Measurements from ENCODE around the gene AMZ2.
A peak's percentile ranks its signal among the peaks of the same experiment; 100 is the strongest.
"Not testable (repeated sequence)": the region's sequence is repeated elsewhere in the genome, so short reads cannot be mapped to it uniquely, and the experiment has no call there.

Gene AMZ2, protein sequence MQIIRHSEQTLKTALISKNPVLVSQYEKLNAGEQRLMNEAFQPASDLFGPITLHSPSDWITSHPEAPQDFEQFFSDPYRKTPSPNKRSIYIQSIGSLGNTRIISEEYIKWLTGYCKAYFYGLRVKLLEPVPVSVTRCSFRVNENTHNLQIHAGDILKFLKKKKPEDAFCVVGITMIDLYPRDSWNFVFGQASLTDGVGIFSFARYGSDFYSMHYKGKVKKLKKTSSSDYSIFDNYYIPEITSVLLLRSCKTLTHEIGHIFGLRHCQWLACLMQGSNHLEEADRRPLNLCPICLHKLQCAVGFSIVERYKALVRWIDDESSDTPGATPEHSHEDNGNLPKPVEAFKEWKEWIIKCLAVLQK

GRCh38 chr17:68247445-68248198 is at the start of gene AMZ2:
Gene AMZ2, plus strand, starts transcription at chr17:68248043. Its CDS starts 2,145 bp downstream, at chr17:68250188.
- peak; percentile 98 for DNase-seq

- DNase-seq, result peak; percentile 51
These were observed 48.7 kb upstream of the AMZ2 start for GRCh38 chr17:68198931-68199836.

- no peak for DNase-seq
These were observed 47.8 kb upstream of the AMZ2 start for GRCh38 chr17:68199837-68200688.

- DNase-seq, result peak; percentile 74
These were observed 47.0 kb upstream of the AMZ2 start for GRCh38 chr17:68200689-68201417.

GRCh38 chr17:68201418-68201771 is 46.4 kb upstream of the AMZ2 start:
- not testable (repeated sequence) for DNase-seq

- DNase-seq, result not testable (repeated sequence)
These were observed 45.5 kb upstream of the AMZ2 start for GRCh38 chr17:68202321-68202720.

DNA sequence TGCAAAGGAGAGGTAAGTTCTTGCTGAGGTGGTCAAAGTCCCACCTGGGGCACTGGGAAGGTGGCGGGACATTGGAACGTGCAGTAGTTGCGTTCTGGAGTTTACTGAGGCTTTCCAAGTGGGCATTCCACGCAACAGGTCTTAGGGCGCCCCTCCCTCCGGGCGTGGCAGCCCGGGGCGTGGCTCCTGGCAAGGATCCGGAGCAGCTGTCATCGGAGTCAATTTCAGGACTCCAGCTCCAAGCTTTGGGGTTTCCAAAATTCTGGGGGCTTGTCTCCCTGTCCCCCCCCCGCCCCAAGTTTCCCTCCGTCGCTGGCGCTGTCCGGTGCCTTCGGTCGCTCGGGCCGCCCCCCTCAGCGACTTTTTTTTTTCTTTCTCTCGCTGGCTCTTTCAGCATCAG is 43.1 kb upstream of the AMZ2 start:
- no peak for DNase-seq

DNA sequence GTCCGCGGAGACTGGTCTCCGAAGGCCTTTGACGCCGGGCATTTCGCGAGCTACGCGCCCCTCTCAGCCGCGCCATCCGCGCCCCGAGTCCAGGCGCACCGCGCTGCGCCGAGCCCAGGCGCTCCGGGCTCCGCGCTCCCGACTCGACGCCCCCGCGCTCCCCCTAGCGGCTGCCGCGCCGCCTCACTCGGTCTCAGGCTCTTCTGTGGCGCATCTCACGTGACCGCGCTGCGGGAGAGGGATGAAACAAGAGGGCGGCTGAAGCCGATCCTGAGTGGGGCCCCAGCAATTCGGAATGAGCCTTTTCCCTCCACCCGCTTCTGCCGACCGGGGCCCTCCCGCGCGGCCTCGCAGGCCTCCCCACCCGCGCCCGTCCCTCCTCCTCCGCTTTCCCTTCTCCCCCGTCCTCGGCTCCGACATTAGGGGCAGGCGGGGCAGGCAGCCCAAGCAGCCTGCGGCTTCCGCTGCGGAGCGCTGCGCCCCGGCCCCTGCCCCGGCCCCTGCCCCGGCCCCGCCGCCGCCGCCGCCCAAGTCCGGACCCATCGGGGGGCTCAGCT is 42.5 kb upstream of the AMZ2 start:
- peak; percentile 93 for DNase-seq

- DNase-seq, result no peak
These were observed 41.8 kb upstream of the AMZ2 start for GRCh38 chr17:68205808-68206720.

DNA sequence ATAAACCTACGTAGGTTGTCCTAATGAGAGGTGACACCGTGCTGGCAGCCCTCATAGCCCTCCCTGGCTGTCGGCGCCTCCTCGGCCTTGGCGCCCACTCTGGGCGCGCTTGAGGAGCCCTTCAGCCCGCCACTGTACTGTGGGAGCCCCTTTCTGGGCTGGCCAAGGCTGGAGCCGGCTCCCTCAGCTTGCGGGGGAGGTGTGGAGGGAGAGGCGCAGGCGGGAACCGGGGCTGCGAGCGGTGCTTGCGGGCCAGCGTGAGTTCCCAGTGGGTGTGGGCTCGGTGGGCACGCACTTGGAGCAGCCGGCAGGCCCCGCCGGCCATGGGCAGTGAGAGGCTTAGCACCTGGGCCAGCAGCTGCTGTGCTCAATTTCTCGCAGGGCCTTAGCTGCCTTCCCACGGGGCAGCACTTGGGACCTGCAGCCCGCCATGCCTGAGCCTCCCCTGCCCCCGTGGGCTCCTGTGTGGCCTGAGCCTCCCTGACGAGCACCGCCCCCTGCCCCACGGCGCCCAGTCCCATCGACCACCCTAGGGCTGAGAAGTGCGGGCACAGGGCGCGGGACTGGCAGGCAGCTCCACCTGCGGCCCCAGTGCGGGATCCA is 40.1 kb upstream of the AMZ2 start:
- DNase-seq, result no peak

- not testable (repeated sequence) for DNase-seq
These were observed 39.2 kb upstream of the AMZ2 start for GRCh38 chr17:68208651-68209050.

- not testable (repeated sequence) for DNase-seq
These were observed 38.5 kb upstream of the AMZ2 start for GRCh38 chr17:68209191-68209900.

DNA sequence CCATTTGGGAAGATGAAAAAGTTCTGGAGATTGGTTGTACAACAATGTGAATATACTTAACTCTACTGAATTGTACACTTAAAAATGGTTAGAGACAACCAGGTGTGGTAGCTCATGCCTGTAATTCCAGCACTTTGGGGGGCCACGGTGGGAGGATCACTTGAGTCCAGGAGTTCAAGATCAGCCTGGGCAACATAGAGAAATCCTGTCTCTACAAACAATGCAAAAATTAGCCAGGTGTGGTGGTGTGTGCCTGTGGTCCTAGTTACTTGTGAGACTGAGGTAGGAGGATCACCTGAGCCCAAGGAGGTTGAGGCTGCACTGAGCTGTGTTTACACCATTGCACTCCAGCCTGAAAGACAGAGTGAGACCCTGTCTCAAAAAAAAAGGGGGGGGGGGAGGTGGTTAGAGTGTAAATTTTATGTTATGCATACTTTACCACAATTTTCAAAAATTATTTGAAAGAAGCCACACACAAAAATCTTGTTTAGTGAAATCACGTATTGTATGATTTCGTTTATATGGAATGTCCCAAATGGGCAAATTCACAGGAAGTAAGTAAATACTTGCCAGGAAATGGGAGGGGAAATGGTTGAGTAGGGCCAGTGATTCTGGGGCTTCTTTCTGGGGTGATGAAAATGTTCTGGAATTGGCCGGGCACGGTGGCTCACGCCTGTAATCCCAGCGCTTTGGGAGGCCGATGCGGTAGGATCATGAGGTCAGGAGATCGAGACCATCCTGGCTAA is 37.1 kb upstream of the AMZ2 start:
- DNase-seq, result no peak

DNA sequence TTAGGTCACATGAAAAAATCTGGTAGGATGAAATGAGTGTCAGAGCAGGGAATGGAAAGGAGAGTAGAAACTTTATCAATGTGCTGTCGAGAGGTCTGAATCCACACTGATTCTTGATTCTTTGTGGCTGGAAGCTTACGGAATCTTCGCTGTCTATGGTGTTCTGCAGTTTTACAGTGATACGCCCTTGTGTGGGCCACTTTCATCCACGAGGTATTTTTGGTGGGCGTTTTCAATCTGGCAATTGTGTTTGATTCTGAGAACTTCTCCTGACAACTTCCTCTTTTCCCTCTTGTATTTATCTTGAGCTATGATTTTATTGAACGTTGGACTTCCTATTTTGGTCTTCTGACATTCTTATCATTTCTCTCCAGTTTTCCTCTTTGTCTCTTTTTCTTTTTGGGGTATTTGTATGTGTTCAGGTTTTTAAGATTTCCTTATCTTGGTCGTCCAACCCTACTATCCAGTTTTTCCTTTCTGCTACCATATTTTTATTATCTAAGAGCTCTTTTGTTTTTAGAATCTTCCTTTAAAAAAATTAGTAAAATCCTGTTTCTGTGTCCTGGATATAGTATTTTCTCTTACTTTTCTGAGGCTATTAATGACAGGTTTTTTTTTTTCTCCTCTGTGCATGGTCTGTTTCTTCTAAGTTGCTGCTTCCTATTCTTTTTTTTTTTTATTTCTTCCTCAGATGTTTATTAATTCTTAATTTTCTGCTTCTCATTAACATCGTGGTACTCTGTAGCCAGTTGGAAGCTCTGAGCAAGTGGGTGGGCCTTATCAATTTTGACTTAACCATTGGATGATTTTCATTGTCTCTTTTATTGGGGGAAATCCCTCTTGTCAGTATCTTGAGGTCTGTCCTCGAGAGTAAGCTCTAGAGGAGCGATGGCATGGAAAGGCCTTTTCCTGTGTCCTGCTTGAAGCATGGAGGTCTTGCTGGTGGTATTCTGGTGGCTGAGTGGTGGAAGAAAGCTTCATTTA is 34.1 kb upstream of the AMZ2 start:
- DNase-seq, result not testable (repeated sequence)

- not testable (repeated sequence) for DNase-seq
These were observed 32.4 kb upstream of the AMZ2 start for GRCh38 chr17:68215453-68215852.

DNA sequence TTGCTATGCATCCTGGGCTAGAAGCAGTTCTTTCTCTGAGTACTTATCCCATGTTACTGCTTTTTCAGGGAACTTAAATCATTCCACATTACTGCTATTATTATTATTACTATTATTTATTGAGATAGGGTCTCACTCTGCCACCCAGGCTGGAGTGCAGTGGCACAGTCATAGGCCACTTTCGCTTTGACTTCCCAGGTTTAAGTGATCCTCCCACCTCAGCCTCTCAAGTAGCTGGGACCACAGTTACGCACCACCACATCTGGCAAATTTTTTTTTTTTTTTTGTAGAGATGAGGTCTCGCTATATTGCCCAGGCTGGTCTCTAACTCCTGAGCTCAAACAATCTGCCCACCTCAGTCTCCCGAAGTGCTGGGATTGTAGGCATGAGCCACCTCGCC is 28.4 kb upstream of the AMZ2 start:
- DNase-seq, result not testable (repeated sequence)

DNA sequence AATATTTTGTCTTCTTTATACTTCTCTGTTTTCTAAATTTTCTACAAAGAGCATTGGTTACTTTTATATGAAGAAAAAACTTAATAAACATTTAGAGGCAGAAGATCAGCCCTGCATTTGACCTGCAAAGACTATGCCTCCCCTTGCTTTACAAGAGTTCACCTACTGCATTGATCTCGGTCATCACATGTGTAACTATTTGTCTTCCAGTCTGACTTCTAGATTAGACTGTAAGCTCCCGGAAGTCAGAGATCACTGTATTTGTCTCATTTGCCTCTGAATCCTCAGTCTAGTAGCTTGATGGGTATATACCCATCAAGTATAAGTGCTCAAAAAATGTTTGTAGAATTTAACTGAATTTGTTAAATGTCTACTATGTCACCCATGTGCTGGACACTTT is 27.7 kb upstream of the AMZ2 start:
- not testable (repeated sequence) for DNase-seq

Measured in stimulated activated CD4-positive, alpha-beta T cell treated with anti-CD3 and anti-CD28 coated beads, Interleukin-4, amount 100 ng/mL, for 1 hour (primary cell).